Esophagus muscularis mucosa (tissue), 4 donors: Measurements from ENCODE around the gene CTNS. TPM values are rescaled to one million over a fixed set of nuclear protein-coding genes. Genes with fewer than 3 reads are reported as not detected.
"Not testable (repeated sequence)": the region's sequence is repeated elsewhere in the genome, so short reads cannot be mapped to it uniquely, and the experiment has no call there.

Experiments used
- DNase-seq: peaks from one replicate; pipeline ENCODE4 v3.0.0-alpha.2; 2017; ENCODE audit errors: extremely low spot score
- H3K27ac ChIP-seq, 4 donors: fragments of 200-600 bp; sonication (generic); replicated peaks in 1 of 4; 1 replicate in 3 of 4; 2 replicates in 1 of 4; pipeline ENCODE4 v1.5.1; 2016 to 2019; ENCODE audit warnings: mild to moderate bottlenecking in 1 of 4
- H3K27me3 ChIP-seq, 4 donors: fragments of 200-600 bp; sonication (generic); one replicate each; pipeline versions ENCODE4 v1.5.1 to v1.6.0; 2016 to 2019
- H3K36me3 ChIP-seq, 4 donors: fragments of 200-600 bp; sonication (generic); one replicate each; pipeline ENCODE4 v1.5.1; 2016 to 2019
- H3K4me1 ChIP-seq, 4 donors: fragments of 200-600 bp; sonication (generic); one replicate each; pipeline ENCODE4 v1.5.1; 2016 to 2019
- H3K4me3 ChIP-seq, 4 donors: fragments of 200-600 bp; sonication (generic); 1 replicate in 2 of 4; 2 replicates in 2 of 4; pipeline ENCODE4 v1.5.1; 2016 to 2019; ENCODE audit warnings: mild to moderate bottlenecking in 4 of 4, moderate library complexity in 1 of 4
- H3K9me3 ChIP-seq, 4 donors: fragments of 200-600 bp; sonication (generic); 1 replicate in 3 of 4; 2 replicates in 1 of 4; pipeline ENCODE4 v1.5.1; 2016 to 2019
- EP300 ChIP-seq: sonication (generic); formaldehyde crosslinking; IDR thresholded peaks from one replicate; pipeline ENCODE4 v1.6.1; 2017; ENCODE audit warnings: antibody characterized with exemption
- POLR2A ChIP-seq: fragments of 450-650 bp; IDR thresholded peaks from one replicate; pipeline ENCODE4 v1.6.1; 2017; ENCODE audit warnings: antibody characterized with exemption, moderate library complexity, mild to moderate bottlenecking, low read depth
- POLR2AphosphoS5 ChIP-seq, 2 donors: sonication (generic); formaldehyde crosslinking; IDR thresholded peaks; one replicate each; pipeline ENCODE4 v1.6.1; 2017; ENCODE audit warnings: antibody characterized with exemption in 2 of 2
- WGBS: methylation state at CpG from one replicate; pipeline ENCODE4 v1.1.5; 2018; 5-methylcytosine and 5-hydroxymethylcytosine counted together
- intact Hi-C: fragments of 100-400 bp; cut with DNase I; formaldehyde crosslinking; loops from one replicate; pipeline ENCODE4 v1.15.1; 2023
- total RNA-seq, 4 donors: library from RNA; depleted of rRNA; stranded (reverse); fragments of >200 nt; gene quantifications; one replicate each; pipeline versions ENCODE4 v1.1.0 to v1.2.1, GENCODE V29; 2016
- TF ChIP-seq, protein P1 (sequence below), 3 experiments: fragments of 200-600 bp in 2 of 3; fragments of 450-650 bp in 1 of 3; sonication (generic) in 2 of 3; IDR thresholded peaks; one replicate each; pipeline ENCODE4 v1.5.1; 2017 to 2019; ENCODE audit warnings: antibody characterized with exemption in 3 of 3, mild to moderate bottlenecking in 2 of 3, moderate library complexity in 1 of 3

CTNS gene
- total RNA-seq, 4 donors from 2014 or later: 10.4 to 20.3 (median 15.5) TPM

DNA sequence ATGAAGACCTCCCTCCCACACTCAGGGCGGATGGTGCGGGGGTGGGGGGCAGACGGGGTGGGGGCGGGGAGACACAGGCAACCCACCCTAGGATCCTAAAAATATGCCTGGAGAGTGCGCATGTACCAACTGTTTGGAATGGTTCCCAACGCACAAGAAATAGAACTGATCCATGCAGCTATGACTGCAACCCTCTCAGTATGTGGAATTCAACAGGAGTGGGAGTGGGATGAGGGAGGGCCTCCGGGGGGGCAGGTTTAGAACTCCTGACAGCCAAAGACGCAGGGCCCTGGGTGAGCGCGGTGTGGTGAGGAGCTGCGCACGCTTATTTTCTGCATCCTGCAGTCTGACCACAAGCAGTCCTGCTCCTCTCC, 60.5 kb downstream of the CTNS start:
- Histone ChIP-seq H3K27me3 (peaks cover 0 to 57% (median 30%) of the 10 kb centered on the region in 4 donors), H3K4me3 (no peak overlapping the region)
- intact Hi-C loops: no loop called here

DNA sequence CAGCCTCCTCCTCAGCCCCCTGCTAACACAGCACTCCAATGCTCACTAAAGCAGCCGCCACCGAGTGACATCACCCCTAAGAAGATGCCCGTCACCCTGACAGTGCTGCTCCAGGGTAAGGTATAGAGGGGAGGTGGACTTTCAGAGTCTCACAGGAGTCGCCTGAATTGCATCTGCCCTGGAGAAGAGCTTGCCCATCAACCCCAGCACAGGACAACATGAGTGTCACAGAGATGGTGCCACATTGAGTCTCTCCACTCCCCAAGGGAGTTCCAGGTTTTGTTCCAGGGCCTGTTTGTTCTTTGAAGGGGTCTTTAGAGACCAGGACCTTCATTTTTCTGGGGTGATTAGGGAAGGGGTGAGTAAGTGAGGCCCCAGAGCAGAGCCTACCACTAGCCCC, 61.6 kb downstream of the CTNS start:
- Histone ChIP-seq H3K27me3 (peaks cover 0 to 49% (median 30%) of the 10 kb centered on the region in 4 donors), H3K27ac (no peak overlapping the region), H3K36me3 (no peaks in the 10 kb centered on the region), H3K9me3 (peaks cover 0 to 11% (median 5%) of the 10 kb centered on the region in 4 donors), H3K4me1 (peaks cover 18 to 23% (median 21%) of the 10 kb centered on the region in 4 donors), H3K4me3 (no peak overlapping the region)
- DNase-seq: no peak
- TF ChIP-seq, protein P1, sequence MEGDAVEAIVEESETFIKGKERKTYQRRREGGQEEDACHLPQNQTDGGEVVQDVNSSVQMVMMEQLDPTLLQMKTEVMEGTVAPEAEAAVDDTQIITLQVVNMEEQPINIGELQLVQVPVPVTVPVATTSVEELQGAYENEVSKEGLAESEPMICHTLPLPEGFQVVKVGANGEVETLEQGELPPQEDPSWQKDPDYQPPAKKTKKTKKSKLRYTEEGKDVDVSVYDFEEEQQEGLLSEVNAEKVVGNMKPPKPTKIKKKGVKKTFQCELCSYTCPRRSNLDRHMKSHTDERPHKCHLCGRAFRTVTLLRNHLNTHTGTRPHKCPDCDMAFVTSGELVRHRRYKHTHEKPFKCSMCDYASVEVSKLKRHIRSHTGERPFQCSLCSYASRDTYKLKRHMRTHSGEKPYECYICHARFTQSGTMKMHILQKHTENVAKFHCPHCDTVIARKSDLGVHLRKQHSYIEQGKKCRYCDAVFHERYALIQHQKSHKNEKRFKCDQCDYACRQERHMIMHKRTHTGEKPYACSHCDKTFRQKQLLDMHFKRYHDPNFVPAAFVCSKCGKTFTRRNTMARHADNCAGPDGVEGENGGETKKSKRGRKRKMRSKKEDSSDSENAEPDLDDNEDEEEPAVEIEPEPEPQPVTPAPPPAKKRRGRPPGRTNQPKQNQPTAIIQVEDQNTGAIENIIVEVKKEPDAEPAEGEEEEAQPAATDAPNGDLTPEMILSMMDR (IDR thresholded peaks at IDR 0.05): no peak
- TF ChIP-seq POLR2AphosphoS5 (IDR thresholded peaks at IDR 0.05) (no peak), EP300 (no peak), POLR2A (no peak)
- 82% methylated on average over 2 of the region's 4 CpGs for WGBS
- intact Hi-C loops: no loop called here

More for the DNA sequence above, 60.5 kb downstream of the CTNS start:
- Histone ChIP-seq H3K27ac (no peak overlapping the region), H3K36me3 (no peaks in the 10 kb centered on the region), H3K4me1 (peaks cover 18 to 23% (median 21%) of the 10 kb centered on the region in 4 donors), H3K9me3 (peaks cover 0 to 11% (median 5%) of the 10 kb centered on the region in 4 donors)
- DNase-seq: no peak
- TF ChIP-seq, protein P1 (IDR thresholded peaks at IDR 0.05): no peak
- no peak for TF ChIP-seq EP300
- 57% methylated on average over 9 of the region's 12 CpGs for WGBS

DNA sequence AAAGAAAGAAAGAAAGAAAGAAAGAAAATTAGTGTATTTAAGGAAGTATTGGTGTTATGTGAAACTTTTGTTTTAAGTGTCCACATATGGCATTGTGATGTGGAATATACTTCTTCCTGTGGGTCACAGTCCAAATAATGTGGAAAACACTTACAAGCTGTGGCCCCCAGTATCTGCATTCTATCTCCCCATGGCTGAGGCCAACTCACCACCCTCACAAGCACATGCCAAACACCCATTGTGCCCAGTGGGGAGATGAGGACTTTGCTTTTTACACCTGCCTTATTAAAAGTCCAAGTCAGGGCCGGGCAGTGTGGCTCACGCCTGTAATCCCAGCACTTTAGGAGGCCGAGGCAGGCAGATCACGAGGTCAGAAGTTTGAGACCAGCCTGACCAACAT, 63.4 kb downstream of the CTNS start:
- Histone ChIP-seq H3K27ac (no peak overlapping the region), H3K27me3 (peaks cover 0 to 31% (median 17%) of the 10 kb centered on the region in 4 donors), H3K4me1 (peaks cover 14 to 19% (median 17%) of the 10 kb centered on the region in 4 donors), H3K9me3 (peaks cover 0 to 11% (median 5%) of the 10 kb centered on the region in 4 donors), H3K4me3 (no peak overlapping the region), H3K36me3 (no peaks in the 10 kb centered on the region)
- DNase-seq: no peak
- intact Hi-C loops: no loop called here
- TF ChIP-seq POLR2AphosphoS5 (IDR thresholded peaks at IDR 0.05): no peak
- TF ChIP-seq EP300: no peak
- TF ChIP-seq POLR2A: no peak
- TF ChIP-seq, protein P1 (IDR thresholded peaks at IDR 0.05): no peak
- 88% methylated on average over 4 of the region's 4 CpGs for WGBS

DNA sequence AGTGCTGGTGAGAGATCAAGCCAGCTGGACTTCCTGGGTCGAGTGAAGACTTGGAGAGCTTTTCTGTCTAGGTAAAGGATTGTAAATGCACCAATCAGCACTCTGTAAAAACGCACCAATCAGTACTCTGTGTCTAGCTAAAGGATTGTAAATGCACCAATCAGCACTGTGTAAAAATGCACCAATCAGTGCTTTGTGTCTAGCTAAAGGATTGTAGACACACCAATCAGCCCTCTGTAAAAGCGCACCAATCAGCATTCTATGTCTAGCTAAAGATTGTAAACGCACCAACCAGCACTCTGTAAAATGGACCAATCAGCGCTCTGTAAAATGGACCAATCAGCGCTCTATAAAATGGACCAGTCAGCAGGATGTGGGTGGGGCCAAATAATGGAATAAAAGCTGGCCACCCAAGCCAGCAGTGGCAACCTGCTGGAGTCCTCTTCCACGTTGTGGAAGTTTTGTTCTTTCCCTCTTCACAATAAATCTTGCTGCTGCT, 65.5 kb downstream of the CTNS start:
- intact Hi-C loops, H3K36me3 ChIP-seq, DNase-seq, H3K4me3 ChIP-seq, H3K4me1 ChIP-seq, H3K27ac ChIP-seq, H3K27me3 ChIP-seq: not testable (repeated sequence)
- peaks cover 0 to 11% (median 5%) of the 10 kb centered on the region in 4 donors for H3K9me3 ChIP-seq
- 85% methylated on average over 7 of the region's 7 CpGs for WGBS

DNA sequence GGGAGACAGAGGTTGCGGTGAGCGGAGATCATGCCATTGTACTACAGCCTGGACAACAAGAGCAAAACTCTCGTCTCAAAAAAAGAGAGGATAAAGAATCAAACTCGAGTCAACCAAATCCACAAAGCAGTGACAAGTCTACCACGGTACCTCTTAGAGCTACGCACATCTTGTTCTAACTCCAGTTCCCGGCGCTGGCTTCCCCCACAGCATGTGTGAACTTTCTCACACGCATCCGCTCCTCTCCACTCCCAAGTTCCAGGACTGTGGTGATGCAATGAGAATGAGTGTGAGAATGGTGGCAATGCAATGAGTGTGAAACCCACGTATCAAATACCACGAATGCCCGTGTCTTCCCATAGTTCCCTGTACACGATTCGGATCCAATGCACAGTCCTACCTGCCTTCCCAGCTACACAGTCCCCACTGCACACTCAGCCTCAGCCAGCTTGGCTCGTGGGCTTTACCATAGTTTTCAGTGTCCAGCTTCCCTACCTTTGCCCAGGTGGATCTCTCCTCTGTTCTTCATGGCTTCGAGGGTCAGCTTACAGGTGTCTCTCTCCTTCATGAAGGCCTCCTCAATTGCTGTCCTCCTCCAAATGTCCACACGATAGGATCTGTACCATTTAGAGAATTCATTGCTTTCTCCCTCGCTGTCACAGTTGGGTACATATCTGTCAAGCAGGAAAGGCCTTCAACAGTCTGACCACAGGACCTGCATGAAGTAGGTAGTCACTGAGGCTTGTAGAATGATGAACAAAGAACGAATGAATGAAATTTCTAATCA, 68.6 kb downstream of the CTNS start:
- TF ChIP-seq POLR2AphosphoS5 (IDR thresholded peaks at IDR 0.05) (no peak), EP300 (no peak), POLR2A (no peak)
- TF ChIP-seq, protein P1 (IDR thresholded peaks at IDR 0.05): no peak
- WGBS: 88% methylated on average over 20 of the region's 20 CpGs
- H3K4me1 ChIP-seq: peaks cover 0 to 10% (median 0%) of the 10 kb centered on the region in 4 donors
- intact Hi-C loops: no loop called here
- no peak for DNase-seq
- no peaks in the 10 kb centered on the region for H3K27me3 ChIP-seq
- H3K9me3 ChIP-seq: no peaks in the 10 kb centered on the region
- no peak overlapping the region for H3K4me3 ChIP-seq
- no peaks in the 10 kb centered on the region for H3K36me3 ChIP-seq
- no peak overlapping the region for H3K27ac ChIP-seq

DNA sequence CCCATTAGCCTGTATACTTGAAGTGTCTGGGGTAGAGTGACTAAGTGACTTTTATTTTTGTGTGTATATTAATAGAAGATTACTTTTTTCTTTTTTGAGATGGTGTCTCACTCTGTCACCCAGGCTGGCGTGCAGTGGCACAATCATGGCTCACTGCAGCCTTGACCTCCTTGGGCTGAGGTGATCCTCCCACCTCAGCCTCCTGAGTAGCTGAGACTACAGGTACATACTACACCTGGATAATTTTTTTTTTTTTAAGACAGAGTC, 69.1 kb downstream of the CTNS start:
- H3K4me3 ChIP-seq, intact Hi-C loops, H3K36me3 ChIP-seq, H3K9me3 ChIP-seq, H3K27ac ChIP-seq, H3K27me3 ChIP-seq, DNase-seq, H3K4me1 ChIP-seq: not testable (repeated sequence)
- 95% methylated on average over 1 of the region's 1 CpG for WGBS
